HG02798 (cell line): ENCODE results near the gene OR6Y1.

Experiments
- ATAC-seq: cut with Tn5 transposase; IDR thresholded peaks from one replicate; pipeline ENCODE4 v1.9.1; 2021; ENCODE audit warnings: mild to moderate bottlenecking; ENCODE audit not compliant: unreplicated experiment, poor library complexity

The OR6Y1 gene

GRCh38 chr1:158507511-158507910, 46.7 kb downstream of the OR6Y1 start:
- ATAC-seq, result no peak

DNA sequence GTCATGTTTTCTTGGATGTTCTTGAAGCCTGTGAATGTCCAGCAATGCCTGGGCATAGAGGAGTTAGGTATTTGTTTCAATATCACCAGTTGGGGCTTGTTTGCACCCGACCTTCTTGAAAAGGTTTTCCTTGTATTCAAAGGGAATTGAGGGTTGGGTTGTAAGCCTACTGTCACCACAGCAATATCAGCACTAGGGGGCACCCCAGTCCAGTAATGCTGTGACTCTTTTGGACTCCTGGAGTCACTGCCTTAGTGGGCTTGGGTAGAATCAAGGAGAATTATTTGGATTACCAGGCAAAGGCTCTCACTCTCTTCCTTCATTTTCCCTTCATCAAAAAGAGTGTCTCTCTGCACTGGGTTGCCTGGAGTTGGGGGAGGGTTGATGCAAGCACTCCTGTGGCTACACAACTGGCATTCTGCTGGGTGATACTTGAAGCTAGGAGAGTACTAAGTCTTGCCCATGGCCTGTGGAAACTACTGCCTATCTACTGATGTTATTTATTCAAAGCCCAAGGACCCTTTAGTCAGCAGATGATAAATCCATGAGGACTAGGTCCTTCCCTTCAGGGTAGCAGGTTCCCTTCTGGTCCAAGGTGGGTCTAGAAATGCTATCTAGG, 47.7 kb downstream of the OR6Y1 start:
- peak; percentile 63 for ATAC-seq

- ATAC-seq, result no peak
Measured at GRCh38 chr1:158496374-158496773, 57.8 kb downstream of the OR6Y1 start.

DNA sequence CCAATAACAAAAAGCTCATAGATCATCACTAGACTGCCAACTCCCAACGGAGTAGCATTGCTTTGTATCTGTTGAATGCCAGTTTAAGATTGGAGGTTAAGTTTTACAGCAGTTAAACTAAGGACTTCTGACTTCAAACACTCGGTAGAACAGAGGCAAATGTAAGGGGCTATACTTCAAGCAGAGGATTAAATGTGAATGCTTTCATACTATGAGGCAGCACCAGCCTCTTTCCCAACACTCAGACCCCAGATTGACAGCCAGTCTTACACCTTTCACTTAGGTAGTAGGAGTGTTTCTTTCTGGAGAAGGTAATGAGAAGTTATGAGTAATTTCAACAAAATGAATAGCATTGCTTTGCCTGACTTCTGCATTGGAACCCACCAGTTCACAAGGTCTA, 59.4 kb downstream of the OR6Y1 start:
- ATAC-seq, result no peak
